ENCODE data around the gene COL6A2. TPM values are rescaled to one million over a fixed set of nuclear protein-coding genes. Genes with fewer than 3 reads are reported as not detected.

COL6A2 gene
- polyA plus RNA-seq, 2 donors, result 120 to 161 TPM

DNA sequence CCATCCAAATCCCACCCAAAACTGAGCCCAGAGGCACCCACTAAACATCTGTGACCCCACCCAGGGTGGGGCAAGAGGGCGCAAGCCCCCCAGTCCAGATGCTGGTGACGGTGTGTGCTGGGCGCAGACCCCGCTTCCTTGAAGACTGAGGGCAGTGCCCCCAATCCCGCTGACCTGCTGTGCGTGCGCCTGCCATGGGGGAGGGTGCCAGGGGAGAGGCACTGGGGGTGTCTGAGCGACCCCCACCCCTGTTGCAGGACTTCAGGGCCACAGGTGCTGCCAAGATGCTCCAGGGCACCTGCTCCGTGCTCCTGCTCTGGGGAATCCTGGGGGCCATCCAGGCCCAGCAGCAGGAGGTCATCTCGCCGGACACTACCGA is 13.3 kb downstream of the COL6A2 start:
- Histone ChIP-seq H3K27me3 (ENCODE audit: control insufficient read depth in 1 of 2, insufficient read depth in 2 of 2, low read length in 2 of 2) (no peaks in the 10 kb centered on the region), H3K36me3 (ENCODE audit: control insufficient read depth in 2 of 2, insufficient read depth in 2 of 2, low read length in 1 of 2) (peaks cover 0 to 3% of the 10 kb centered on the region in 2 donors), H3K4me3 (ENCODE audit: low read depth in 1 of 2, low read length in 2 of 2) (no peak overlapping the region), H3K9me3 (ENCODE audit: control insufficient read depth in 2 of 2, insufficient read depth in 1 of 2, low read depth in 1 of 2, low read length in 1 of 2) (peaks cover 0 to 4% of the 10 kb centered on the region in 2 donors), H3K4me1 (ENCODE audit: control insufficient read depth in 2 of 2, insufficient read depth in 2 of 2, low read length in 1 of 2) (peaks cover 0 to 3% of the 10 kb centered on the region in 2 donors), H3K27ac (ENCODE audit: low read depth in 2 of 2, low read length in 1 of 2) (no peak overlapping the region)
- WGBS, 2 donors, result 84% methylated on average over 12 of the region's 12 CpGs

DNA sequence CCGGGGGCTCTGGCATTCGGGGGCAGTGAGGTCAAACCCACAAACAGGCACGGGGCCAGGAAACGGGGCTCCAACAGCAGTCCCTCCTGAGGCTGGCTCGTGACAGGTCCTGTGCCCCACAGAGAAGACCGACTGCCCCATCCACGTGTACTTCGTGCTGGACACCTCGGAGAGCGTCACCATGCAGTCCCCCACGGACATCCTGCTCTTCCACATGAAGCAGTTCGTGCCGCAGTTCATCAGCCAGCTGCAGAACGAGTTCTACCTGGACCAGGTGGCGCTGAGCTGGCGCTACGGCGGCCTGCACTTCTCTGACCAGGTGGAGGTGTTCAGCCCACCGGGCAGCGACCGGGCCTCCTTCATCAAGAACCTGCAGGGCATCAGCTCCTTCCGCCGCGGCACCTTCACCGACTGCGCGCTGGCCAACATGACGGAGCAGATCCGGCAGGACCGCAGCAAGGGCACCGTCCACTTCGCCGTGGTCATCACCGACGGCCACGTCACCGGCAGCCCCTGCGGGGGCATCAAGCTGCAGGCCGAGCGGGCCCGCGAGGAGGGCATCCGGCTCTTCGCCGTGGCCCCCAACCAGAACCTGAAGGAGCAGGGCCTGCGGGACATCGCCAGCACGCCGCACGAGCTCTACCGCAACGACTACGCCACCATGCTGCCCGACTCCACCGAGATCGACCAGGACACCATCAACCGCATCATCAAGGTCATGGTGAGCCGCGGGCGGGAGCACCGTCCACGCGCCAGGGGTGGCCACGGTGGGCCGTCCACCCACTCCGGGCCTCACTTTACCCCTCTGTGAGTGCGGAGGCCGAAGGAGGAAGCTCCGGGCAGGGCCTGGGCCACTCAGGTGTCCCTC is 14.2 kb downstream of the COL6A2 start:
- Histone ChIP-seq H3K9me3 (ENCODE audit: control insufficient read depth in 2 of 2, insufficient read depth in 1 of 2, low read depth in 1 of 2, low read length in 1 of 2) (peaks cover 0 to 4% of the 10 kb centered on the region in 2 donors), H3K4me1 (ENCODE audit: control insufficient read depth in 2 of 2, insufficient read depth in 2 of 2, low read length in 1 of 2) (peaks cover 0 to 3% of the 10 kb centered on the region in 2 donors), H3K4me3 (ENCODE audit: low read depth in 1 of 2, low read length in 2 of 2) (no peak overlapping the region), H3K36me3 (ENCODE audit: control insufficient read depth in 2 of 2, insufficient read depth in 2 of 2, low read length in 1 of 2) (peaks cover 0 to 4% of the 10 kb centered on the region in 2 donors), H3K27ac (ENCODE audit: low read depth in 2 of 2, low read length in 1 of 2) (no peak overlapping the region), H3K27me3 (ENCODE audit: control insufficient read depth in 1 of 2, insufficient read depth in 2 of 2, low read length in 2 of 2) (no peaks in the 10 kb centered on the region)
- WGBS, 2 donors, result 93 to 94% methylated on average over 69 of the region's 69 CpGs

GRCh38 chr21:46112725-46113215 is 14.9 kb downstream of the COL6A2 start:
- Histone ChIP-seq H3K36me3 (ENCODE audit: control insufficient read depth in 2 of 2, insufficient read depth in 2 of 2, low read length in 1 of 2) (peaks cover 0 to 6% of the 10 kb centered on the region in 2 donors), H3K4me3 (ENCODE audit: low read depth in 1 of 2, low read length in 2 of 2) (no peak overlapping the region), H3K27ac (ENCODE audit: low read depth in 2 of 2, low read length in 1 of 2) (no peak overlapping the region), H3K27me3 (ENCODE audit: control insufficient read depth in 1 of 2, insufficient read depth in 2 of 2, low read length in 2 of 2) (no peaks in the 10 kb centered on the region), H3K4me1 (ENCODE audit: control insufficient read depth in 2 of 2, insufficient read depth in 2 of 2, low read length in 1 of 2) (peaks cover 0 to 3% of the 10 kb centered on the region in 2 donors), H3K9me3 (ENCODE audit: control insufficient read depth in 2 of 2, insufficient read depth in 1 of 2, low read depth in 1 of 2, low read length in 1 of 2) (peaks cover 0 to 4% of the 10 kb centered on the region in 2 donors)
- 92 to 94% methylated on average over 20 of the region's 20 CpGs for WGBS, 2 donors

GRCh38 chr21:46113497-46114176 is 15.7 kb downstream of the COL6A2 start:
- H3K27ac ChIP-seq (ENCODE audit: low read depth in 2 of 2, low read length in 1 of 2), result no peak overlapping the region
- peaks cover 0 to 3% of the 10 kb centered on the region in 2 donors for H3K4me1 ChIP-seq (ENCODE audit: control insufficient read depth in 2 of 2, insufficient read depth in 2 of 2, low read length in 1 of 2)
- H3K4me3 ChIP-seq (ENCODE audit: low read depth in 1 of 2, low read length in 2 of 2), result no peak overlapping the region
- 90 to 92% methylated on average over 16 of the region's 16 CpGs for whole genome bisulfite sequencing, 2 donors
- H3K9me3 ChIP-seq (ENCODE audit: control insufficient read depth in 2 of 2, insufficient read depth in 1 of 2, low read depth in 1 of 2, low read length in 1 of 2), result peaks cover 0 to 4% of the 10 kb centered on the region in 2 donors
- peaks cover 0 to 10% of the 10 kb centered on the region in 2 donors for H3K36me3 ChIP-seq (ENCODE audit: control insufficient read depth in 2 of 2, insufficient read depth in 2 of 2, low read length in 1 of 2)
- H3K27me3 ChIP-seq (ENCODE audit: control insufficient read depth in 1 of 2, insufficient read depth in 2 of 2, low read length in 2 of 2), result no peaks in the 10 kb centered on the region

- WGBS, 2 donors, result 88 to 89% methylated on average over 4 of the region's 4 CpGs
- Histone ChIP-seq H3K4me1 (ENCODE audit: control insufficient read depth in 2 of 2, insufficient read depth in 2 of 2, low read length in 1 of 2) (no peaks in the 10 kb centered on the region), H3K9me3 (ENCODE audit: control insufficient read depth in 2 of 2, insufficient read depth in 1 of 2, low read depth in 1 of 2, low read length in 1 of 2) (peaks cover 0 to 4% of the 10 kb centered on the region in 2 donors), H3K4me3 (ENCODE audit: low read depth in 1 of 2, low read length in 2 of 2) (no peak overlapping the region), H3K27me3 (ENCODE audit: control insufficient read depth in 1 of 2, insufficient read depth in 2 of 2, low read length in 2 of 2) (no peaks in the 10 kb centered on the region), H3K27ac (ENCODE audit: low read depth in 2 of 2, low read length in 1 of 2) (no peak overlapping the region), H3K36me3 (ENCODE audit: control insufficient read depth in 2 of 2, insufficient read depth in 2 of 2, low read length in 1 of 2) (peaks cover 0 to 14% of the 10 kb centered on the region in 2 donors)
These were observed 17.1 kb downstream of the COL6A2 start for GRCh38 chr21:46114963-46115362.

DNA sequence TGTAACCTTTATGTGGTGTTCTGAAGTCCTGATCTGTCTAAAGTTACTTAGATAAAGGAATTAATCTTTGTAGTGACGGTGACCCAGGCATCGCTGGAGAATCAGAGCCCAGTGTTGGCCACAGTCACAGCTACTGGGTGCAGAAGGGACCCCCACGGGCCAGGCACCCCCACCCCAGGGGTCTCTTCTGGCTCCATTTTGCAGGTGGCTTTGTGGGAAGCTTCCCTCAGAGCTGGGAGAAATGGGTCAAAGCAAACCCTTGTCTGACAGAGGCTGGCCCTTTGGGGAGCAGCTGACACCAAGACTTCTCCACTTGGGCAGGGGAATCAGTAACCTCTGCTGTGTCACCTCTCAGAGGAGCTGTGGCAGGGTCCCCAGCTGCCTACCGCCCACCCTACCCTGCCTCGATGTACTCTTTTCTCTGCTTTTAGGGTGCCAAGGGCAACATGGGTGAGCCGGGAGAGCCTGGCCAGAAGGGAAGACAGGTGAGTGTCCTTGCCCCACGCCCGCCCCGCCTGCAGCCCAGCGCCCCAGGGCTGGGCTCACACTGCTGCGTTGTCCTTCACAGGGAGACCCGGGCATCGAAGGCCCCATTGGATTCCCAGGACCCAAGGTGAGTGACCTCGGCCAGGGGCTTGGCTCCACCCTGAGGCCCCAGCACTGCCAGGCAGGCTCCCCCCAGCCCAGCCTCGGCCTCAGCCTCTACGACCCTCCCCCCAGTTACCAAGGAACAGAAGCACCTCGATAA is 17.7 kb downstream of the COL6A2 start:
- 86 to 91% methylated on average over 17 of the region's 17 CpGs for WGBS, 2 donors
- Histone ChIP-seq H3K27me3 (ENCODE audit: control insufficient read depth in 1 of 2, insufficient read depth in 2 of 2, low read length in 2 of 2) (no peaks in the 10 kb centered on the region), H3K36me3 (ENCODE audit: control insufficient read depth in 2 of 2, insufficient read depth in 2 of 2, low read length in 1 of 2) (peaks cover 0 to 14% of the 10 kb centered on the region in 2 donors), H3K4me3 (ENCODE audit: low read depth in 1 of 2, low read length in 2 of 2) (no peak overlapping the region), H3K4me1 (ENCODE audit: control insufficient read depth in 2 of 2, insufficient read depth in 2 of 2, low read length in 1 of 2) (no peaks in the 10 kb centered on the region), H3K9me3 (ENCODE audit: control insufficient read depth in 2 of 2, insufficient read depth in 1 of 2, low read depth in 1 of 2, low read length in 1 of 2) (peaks cover 0 to 4% of the 10 kb centered on the region in 2 donors), H3K27ac (ENCODE audit: low read depth in 2 of 2, low read length in 1 of 2) (no peak overlapping the region)

GRCh38 chr21:46116189-46116775 is 18.4 kb downstream of the COL6A2 start:
- no peak overlapping the region for H3K4me3 ChIP-seq (ENCODE audit: low read depth in 1 of 2, low read length in 2 of 2)
- no peak overlapping the region for H3K27ac ChIP-seq (ENCODE audit: low read depth in 2 of 2, low read length in 1 of 2)
- H3K27me3 ChIP-seq (ENCODE audit: control insufficient read depth in 1 of 2, insufficient read depth in 2 of 2, low read length in 2 of 2), result no peaks in the 10 kb centered on the region
- WGBS, 2 donors, result 84 to 88% methylated on average over 20 of the region's 20 CpGs
- H3K36me3 ChIP-seq (ENCODE audit: control insufficient read depth in 2 of 2, insufficient read depth in 2 of 2, low read length in 1 of 2), result peaks cover 3 to 14% of the 10 kb centered on the region in 2 donors
- H3K9me3 ChIP-seq (ENCODE audit: control insufficient read depth in 2 of 2, insufficient read depth in 1 of 2, low read depth in 1 of 2, low read length in 1 of 2), result peaks cover 0 to 4% of the 10 kb centered on the region in 2 donors
- no peaks in the 10 kb centered on the region for H3K4me1 ChIP-seq (ENCODE audit: control insufficient read depth in 2 of 2, insufficient read depth in 2 of 2, low read length in 1 of 2)

- no peaks in the 10 kb centered on the region for H3K4me1 ChIP-seq (ENCODE audit: control insufficient read depth in 2 of 2, insufficient read depth in 2 of 2, low read length in 1 of 2)
- peak overlapping the region in 1 of 2 donors; percentile 6 for H3K27ac ChIP-seq (ENCODE audit: low read depth in 2 of 2, low read length in 1 of 2)
- H3K36me3 ChIP-seq (ENCODE audit: control insufficient read depth in 2 of 2, insufficient read depth in 2 of 2, low read length in 1 of 2), result peaks cover 3 to 18% of the 10 kb centered on the region in 2 donors
- H3K27me3 ChIP-seq (ENCODE audit: control insufficient read depth in 1 of 2, insufficient read depth in 2 of 2, low read length in 2 of 2), result no peaks in the 10 kb centered on the region
- no peak overlapping the region for H3K4me3 ChIP-seq (ENCODE audit: low read depth in 1 of 2, low read length in 2 of 2)
- WGBS, 2 donors, result 70 to 75% methylated on average over 22 to 24 of the region's 24 CpGs
- peaks cover 0 to 4% of the 10 kb centered on the region in 2 donors for H3K9me3 ChIP-seq (ENCODE audit: control insufficient read depth in 2 of 2, insufficient read depth in 1 of 2, low read depth in 1 of 2, low read length in 1 of 2)
These were observed 19.1 kb downstream of the COL6A2 start for GRCh38 chr21:46116776-46117585.
